Loucy (cell line): Measurements from ENCODE around the gene PCBD2.

ENCODE experiments used
- EZH2phosphoT487 ChIP-seq: fragments of 200-600 bp; IDR thresholded peaks from 2 replicates; pipeline ENCODE4 v1.6.1; 2018; ENCODE audit warnings: antibody characterized with exemption, mild to moderate bottlenecking, moderate library complexity, borderline replicate concordance
- TF ChIP-seq, protein P1 (sequence below): fragments of 200-600 bp; sonication (generic); conservative IDR thresholded peaks from 2 replicates; pipeline ENCODE4 v1.5.1; 2014; ENCODE audit warnings: mild to moderate bottlenecking, antibody characterized with exemption, low read length

DNA sequence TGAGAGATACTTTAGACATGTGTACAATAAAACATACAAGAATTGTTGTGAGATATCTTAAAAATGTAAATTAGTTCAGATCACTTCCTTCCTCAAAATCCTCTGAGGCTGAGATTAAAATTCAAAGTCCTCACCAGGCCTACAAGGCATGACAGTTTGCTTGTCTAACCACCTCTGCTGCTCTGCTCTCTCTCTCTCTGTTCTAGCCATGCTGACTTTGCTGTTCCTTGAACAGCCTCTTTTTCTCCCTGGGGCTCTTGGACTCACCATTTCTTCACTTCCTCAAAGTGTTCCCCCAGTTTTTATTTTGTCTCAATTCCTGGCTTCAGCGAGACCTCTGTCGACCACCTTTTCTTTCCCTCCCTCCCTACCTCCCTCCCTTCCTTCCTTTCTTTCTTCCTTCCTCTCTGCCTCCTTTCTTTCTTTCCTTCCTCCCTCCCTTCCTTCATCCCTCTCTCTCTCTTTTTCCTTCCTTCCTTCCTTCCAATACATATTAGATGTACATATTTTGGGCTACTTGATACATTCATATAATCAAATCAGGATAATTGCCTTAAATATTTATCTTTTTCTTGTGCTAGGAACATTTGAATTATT, 89.7 kb downstream of the PCBD2 start:
- TF ChIP-seq, protein P1, sequence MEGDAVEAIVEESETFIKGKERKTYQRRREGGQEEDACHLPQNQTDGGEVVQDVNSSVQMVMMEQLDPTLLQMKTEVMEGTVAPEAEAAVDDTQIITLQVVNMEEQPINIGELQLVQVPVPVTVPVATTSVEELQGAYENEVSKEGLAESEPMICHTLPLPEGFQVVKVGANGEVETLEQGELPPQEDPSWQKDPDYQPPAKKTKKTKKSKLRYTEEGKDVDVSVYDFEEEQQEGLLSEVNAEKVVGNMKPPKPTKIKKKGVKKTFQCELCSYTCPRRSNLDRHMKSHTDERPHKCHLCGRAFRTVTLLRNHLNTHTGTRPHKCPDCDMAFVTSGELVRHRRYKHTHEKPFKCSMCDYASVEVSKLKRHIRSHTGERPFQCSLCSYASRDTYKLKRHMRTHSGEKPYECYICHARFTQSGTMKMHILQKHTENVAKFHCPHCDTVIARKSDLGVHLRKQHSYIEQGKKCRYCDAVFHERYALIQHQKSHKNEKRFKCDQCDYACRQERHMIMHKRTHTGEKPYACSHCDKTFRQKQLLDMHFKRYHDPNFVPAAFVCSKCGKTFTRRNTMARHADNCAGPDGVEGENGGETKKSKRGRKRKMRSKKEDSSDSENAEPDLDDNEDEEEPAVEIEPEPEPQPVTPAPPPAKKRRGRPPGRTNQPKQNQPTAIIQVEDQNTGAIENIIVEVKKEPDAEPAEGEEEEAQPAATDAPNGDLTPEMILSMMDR = no peak
- no peak for TF ChIP-seq EZH2phosphoT487
